ENCODE measurements around the gene CASP4.

DNA sequence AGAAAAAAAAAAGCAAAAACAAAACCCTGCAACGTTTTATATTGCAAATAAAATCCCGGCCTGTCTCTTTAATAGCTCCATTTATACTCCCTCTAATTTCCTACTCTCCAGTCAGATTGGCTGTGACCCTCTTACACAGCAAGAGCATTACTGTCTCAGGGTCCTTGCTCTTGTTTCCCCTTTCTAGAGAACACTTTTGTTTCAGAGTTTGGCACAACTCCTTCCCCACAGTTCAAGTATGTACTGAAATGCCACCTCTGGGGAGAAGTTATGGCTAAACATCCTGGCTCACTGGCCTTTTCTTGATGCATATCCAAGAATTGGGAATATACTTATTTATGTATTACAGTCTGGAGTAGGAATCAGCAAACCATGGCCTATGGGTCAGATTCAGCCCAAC, 72.7 kb downstream of the CASP4 start:
- TF ChIP-seq, protein P1, sequence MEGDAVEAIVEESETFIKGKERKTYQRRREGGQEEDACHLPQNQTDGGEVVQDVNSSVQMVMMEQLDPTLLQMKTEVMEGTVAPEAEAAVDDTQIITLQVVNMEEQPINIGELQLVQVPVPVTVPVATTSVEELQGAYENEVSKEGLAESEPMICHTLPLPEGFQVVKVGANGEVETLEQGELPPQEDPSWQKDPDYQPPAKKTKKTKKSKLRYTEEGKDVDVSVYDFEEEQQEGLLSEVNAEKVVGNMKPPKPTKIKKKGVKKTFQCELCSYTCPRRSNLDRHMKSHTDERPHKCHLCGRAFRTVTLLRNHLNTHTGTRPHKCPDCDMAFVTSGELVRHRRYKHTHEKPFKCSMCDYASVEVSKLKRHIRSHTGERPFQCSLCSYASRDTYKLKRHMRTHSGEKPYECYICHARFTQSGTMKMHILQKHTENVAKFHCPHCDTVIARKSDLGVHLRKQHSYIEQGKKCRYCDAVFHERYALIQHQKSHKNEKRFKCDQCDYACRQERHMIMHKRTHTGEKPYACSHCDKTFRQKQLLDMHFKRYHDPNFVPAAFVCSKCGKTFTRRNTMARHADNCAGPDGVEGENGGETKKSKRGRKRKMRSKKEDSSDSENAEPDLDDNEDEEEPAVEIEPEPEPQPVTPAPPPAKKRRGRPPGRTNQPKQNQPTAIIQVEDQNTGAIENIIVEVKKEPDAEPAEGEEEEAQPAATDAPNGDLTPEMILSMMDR (conservative IDR thresholded peaks at IDR 0.05; ENCODE audit: low read length) = no peak
- no peak for TF ChIP-seq EZH2phosphoT487 (IDR thresholded peaks at IDR 0.05; ENCODE audit: borderline replicate concordance)

Measured in Loucy (cell line).